K562 (cell line): ENCODE measurements around the gene DOLPP1. TPM values are rescaled to one million over a fixed set of nuclear protein-coding genes. Genes with fewer than 3 reads are reported as not detected.

ENCODE experiments used
- CBX5 ChIP-seq: IDR thresholded peaks from 2 replicates; pipeline ENCODE4 v1.6.1; 2014; ENCODE audit warnings: low read depth, borderline replicate concordance
- CREB1 ChIP-seq, 2 experiments: sonication (generic) in 1 of 2; formaldehyde crosslinking in 1 of 2; IDR thresholded peaks; 2 replicates each; pipeline versions ENCODE4 v1.6.1 to v1.8.0; 2012 to 2022; ENCODE audit warnings: inconsistent platforms in 1 of 2, mild to moderate bottlenecking in 1 of 2, missing genetic modification reagents in 1 of 2, moderate library complexity in 1 of 2
- FOXP4 ChIP-seq: sonication (generic); formaldehyde crosslinking; IDR thresholded peaks from 2 replicates; pipeline ENCODE4 v1.8.0; 2022; ENCODE audit warnings: mild to moderate bottlenecking, missing genetic modification reagents, borderline replicate concordance
- LCOR ChIP-seq: sonication (generic); formaldehyde crosslinking; IDR thresholded peaks from 2 replicates; pipeline ENCODE4 v1.8.0; 2022; ENCODE audit warnings: mild to moderate bottlenecking, missing genetic modification reagents
- SRF ChIP-seq, 2 experiments: fragments of 250-450, 450-650 bp in 1 of 2; sonication (Bioruptor Pico) in 1 of 2; sonication (generic) in 1 of 2; formaldehyde crosslinking; IDR thresholded peaks; 2 replicates each; pipeline versions ENCODE4 v1.5.0 to v1.5.1; 2020 to 2022; ENCODE audit warnings: mild to moderate bottlenecking in 1 of 2, missing genetic modification reagents in 1 of 2
- ZNF124 ChIP-seq: sonication (generic); formaldehyde crosslinking; IDR thresholded peaks from 2 replicates; pipeline ENCODE4 v1.8.1; 2022; ENCODE audit warnings: missing genetic modification reagents
- ZNF184 ChIP-seq: sonication (generic); formaldehyde crosslinking; IDR thresholded peaks from 2 replicates; pipeline ENCODE4 v1.5.0; 2020; ENCODE audit warnings: missing genetic modification reagents
- ZNF592 ChIP-seq: fragments of 450-650 bp; IDR thresholded peaks from 2 replicates; pipeline ENCODE4 v1.6.1; 2017; ENCODE audit warnings: antibody characterized with exemption, mild to moderate bottlenecking
- polyA plus RNA-seq, 8 experiments: library from polyadenylated mRNA; depleted of rRNA in 4 of 8; stranded (reverse) in 5 of 8; unstranded in 3 of 8; fragments of >200 nt; fragmentation: Nextera tagmentation in 2 of 8; fragmentation: Illumina TruSeq in 1 of 8; extraction: Ambion mirVana in 2 of 8; extraction: Trizol in 1 of 8; gene quantifications; 2 replicates each; pipeline versions ENCODE4 v1.2.1 to v1.2.3, GENCODE V29; 2011 to 2014; ENCODE audit warnings: inconsistent platforms in 1 of 8, missing spikeins in 1 of 8
- total RNA-seq, 7 experiments: library from RNA; depleted of rRNA in 6 of 7; stranded (reverse); fragments of >200 nt in 6 of 7; fragmentation: Illumina TruSeq in 2 of 7; extraction: Trizol in 2 of 7; gene quantifications; 2 replicates each; pipeline versions ENCODE4 v1.2.1 to v1.2.3, GENCODE V29; 2011 to 2021; ENCODE audit warnings: low replicate concordance in 1 of 7
- TF ChIP-seq, protein P1 (sequence below): fragments of 250-450 bp; sonication (Bioruptor Pico); IDR thresholded peaks from 2 replicates; pipeline ENCODE4 v1.5.0; 2021; ENCODE audit warnings: mild to moderate bottlenecking, moderate library complexity
- TF ChIP-seq, protein P2 (sequence below): fragments of 200-800 bp; sonication (Bioruptor generic); IDR thresholded peaks from 2 replicates; pipeline ENCODE4 v1.6.1; 2016; ENCODE audit warnings: missing genetic modification characterization, missing compliant biosample characterization

Gene DOLPP1
- total and polyA plus RNA-seq, 9 of the 15 experiments (the other 6 are each of a cell fraction or from before 2014, with no cell fraction given) = 3.0 to 39.8 (median 30.5) TPM

DNA sequence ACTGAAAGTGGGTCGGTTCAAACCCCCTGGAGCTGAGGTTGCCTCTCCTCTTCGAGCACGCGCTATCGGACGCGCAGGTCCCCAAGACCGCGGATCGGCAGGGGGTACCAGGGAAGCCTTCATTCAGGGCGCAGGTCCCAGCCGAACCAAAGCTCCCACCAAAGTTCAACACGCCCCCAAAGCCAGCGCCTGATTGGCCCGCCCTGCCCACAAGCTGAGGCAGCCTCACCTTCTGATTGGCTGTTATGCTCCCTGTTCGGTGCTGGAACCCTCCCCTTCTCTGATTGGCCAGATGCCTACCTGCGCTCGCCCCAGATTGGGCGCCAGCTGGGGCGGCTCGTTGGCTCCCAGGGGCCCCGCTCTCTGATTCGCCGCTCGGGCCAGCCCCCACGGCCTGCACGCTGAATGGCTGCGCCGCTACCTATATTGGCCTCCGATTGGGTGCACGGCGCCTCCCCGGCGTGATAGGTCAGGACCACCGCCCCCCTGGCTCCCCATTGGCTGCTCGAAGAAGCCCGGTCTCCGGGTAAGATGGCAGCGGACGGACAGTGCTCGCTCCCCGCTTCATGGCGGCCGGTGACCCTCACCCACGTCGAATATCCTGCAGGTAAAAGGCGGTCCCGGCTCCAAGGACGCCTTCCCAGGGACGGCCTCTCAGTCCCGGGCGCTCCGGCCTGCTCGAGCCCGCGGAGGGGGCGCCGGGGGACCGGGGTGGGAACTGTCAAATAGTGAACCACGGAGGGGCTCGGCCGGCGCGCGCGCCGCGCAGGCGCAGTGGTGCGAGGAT, at the start of gene DOLPP1 (continued):
- TF ChIP-seq ZNF592 (no peak), ZNF184 (CRISPR knock-in tag) (no peak), CBX5 (no peak), ZNF124 (CRISPR knock-in tag) (no peak), FOXP4 (CRISPR knock-in tag) (no peak), LCOR (CRISPR knock-in tag) (peak; percentile 66; the same call in 1 of the 2 replicates), CREB1 (IDR thresholded peaks at IDR 0.05) (peak; percentile 84), CREB1 (CRISPR knock-in tag; IDR thresholded peaks at IDR 0.05) (peak; percentile 92), SRF (CRISPR knock-in tag; IDR thresholded peaks at IDR 0.05) (peak; percentile 11 to 35; a peak in 1 of 4 replicates)
- TF ChIP-seq, protein P1, sequence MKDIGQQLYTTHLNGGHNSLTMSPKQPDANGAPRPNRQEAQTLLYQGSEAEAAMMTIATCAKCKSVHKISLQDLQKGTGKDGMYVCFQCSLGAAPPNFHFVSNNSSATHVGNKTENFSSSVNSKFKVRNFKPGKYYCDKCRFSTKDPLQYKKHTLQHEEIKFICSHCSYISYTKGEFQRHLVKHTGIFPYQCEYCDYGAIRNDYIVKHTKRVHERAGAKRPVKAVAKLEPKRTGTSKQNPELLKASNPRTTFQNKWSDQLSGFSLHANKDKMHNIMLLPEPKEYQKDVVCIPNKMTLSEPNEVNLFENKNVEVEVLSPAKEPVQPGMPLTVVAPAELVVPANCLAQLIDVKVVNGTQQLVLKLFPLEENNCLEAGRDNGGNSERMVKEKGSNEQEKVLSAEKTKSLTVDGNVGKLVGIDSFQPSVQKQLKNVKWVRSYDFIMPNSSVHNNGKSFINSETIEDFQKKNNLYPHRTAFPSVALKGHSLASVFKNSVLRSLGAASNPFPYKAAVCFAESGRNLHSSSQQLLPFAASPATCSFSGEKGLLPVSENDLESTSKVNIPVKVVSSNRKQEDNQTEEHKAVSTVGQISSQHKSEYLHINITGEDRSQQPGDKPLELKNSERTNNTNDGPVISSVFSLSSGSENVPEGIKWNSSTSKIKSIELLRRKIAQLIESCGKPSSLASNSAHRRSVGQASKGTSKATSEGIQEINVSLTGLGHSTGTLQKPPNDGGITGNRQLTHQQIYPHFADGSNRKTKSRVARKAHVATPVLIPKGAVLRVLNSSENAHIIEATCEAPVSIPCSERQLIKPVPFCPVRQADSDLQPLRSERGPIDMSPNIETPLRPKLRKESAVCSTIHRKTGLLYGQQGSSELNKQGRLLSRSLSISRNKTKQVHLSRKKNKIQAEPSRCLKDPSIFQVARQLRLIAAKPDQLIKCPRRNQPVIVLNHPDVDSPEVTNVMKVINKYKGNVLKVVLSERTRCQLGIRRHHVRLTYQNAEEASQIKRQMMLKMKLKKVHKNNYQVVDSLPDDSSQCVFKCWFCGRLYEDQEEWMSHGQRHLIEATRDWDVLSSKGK (CRISPR knock-in tag) = no peak
- TF ChIP-seq, protein P2, sequence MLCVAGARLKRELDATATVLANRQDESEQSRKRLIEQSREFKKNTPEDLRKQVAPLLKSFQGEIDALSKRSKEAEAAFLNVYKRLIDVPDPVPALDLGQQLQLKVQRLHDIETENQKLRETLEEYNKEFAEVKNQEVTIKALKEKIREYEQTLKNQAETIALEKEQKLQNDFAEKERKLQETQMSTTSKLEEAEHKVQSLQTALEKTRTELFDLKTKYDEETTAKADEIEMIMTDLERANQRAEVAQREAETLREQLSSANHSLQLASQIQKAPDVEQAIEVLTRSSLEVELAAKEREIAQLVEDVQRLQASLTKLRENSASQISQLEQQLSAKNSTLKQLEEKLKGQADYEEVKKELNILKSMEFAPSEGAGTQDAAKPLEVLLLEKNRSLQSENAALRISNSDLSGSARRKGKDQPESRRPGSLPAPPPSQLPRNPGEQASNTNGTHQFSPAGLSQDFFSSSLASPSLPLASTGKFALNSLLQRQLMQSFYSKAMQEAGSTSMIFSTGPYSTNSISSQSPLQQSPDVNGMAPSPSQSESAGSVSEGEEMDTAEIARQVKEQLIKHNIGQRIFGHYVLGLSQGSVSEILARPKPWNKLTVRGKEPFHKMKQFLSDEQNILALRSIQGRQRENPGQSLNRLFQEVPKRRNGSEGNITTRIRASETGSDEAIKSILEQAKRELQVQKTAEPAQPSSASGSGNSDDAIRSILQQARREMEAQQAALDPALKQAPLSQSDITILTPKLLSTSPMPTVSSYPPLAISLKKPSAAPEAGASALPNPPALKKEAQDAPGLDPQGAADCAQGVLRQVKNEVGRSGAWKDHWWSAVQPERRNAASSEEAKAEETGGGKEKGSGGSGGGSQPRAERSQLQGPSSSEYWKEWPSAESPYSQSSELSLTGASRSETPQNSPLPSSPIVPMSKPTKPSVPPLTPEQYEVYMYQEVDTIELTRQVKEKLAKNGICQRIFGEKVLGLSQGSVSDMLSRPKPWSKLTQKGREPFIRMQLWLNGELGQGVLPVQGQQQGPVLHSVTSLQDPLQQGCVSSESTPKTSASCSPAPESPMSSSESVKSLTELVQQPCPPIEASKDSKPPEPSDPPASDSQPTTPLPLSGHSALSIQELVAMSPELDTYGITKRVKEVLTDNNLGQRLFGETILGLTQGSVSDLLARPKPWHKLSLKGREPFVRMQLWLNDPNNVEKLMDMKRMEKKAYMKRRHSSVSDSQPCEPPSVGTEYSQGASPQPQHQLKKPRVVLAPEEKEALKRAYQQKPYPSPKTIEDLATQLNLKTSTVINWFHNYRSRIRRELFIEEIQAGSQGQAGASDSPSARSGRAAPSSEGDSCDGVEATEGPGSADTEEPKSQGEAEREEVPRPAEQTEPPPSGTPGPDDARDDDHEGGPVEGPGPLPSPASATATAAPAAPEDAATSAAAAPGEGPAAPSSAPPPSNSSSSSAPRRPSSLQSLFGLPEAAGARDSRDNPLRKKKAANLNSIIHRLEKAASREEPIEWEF (CRISPR knock-in tag) = peak; percentile 99
